KOPT-K1 (cell line): ENCODE data around the gene UNC5C.

Experiments used
- H3K27ac ChIP-seq: fragments of 200-600 bp; sonication (generic); 2 replicates; pipeline ENCODE4 v1.5.1; 2016; ENCODE audit warnings: antibody characterized with exemption, mild to moderate bottlenecking, low read depth, low read length; ENCODE audit not compliant: poor library complexity, severe bottlenecking
- H3K36me3 ChIP-seq: fragments of 200-600 bp; sonication (generic); 2 replicates; pipeline ENCODE4 v1.5.1; 2017; ENCODE audit warnings: antibody characterized with exemption, mild to moderate bottlenecking, low read length, moderate library complexity; ENCODE audit not compliant: insufficient read depth
- H3K9me3 ChIP-seq: fragments of 200-600 bp; sonication (generic); 2 replicates; pipeline ENCODE4 v1.5.1; 2017; ENCODE audit warnings: antibody characterized with exemption, low read length, mild to moderate bottlenecking; ENCODE audit not compliant: insufficient read depth, poor library complexity, severe bottlenecking

UNC5C gene

GRCh38 chr4:95256108-95256835 lies 292.5 kb downstream of the UNC5C start:
- Histone ChIP-seq H3K9me3 (no peaks in the 10 kb centered on the region), H3K27ac (no peak overlapping the region), H3K36me3 (no peaks in the 10 kb centered on the region)

- H3K36me3 ChIP-seq, result no peaks in the 10 kb centered on the region
- H3K9me3 ChIP-seq, result no peaks in the 10 kb centered on the region
- H3K27ac ChIP-seq, result no peak overlapping the region
Measured at GRCh38 chr4:95255396-95256107, 293.2 kb downstream of the UNC5C start.

GRCh38 chr4:95251568-95251967 lies 297.2 kb downstream of the UNC5C start:
- Histone ChIP-seq H3K36me3 (no peaks in the 10 kb centered on the region), H3K27ac (no peak overlapping the region), H3K9me3 (no peaks in the 10 kb centered on the region)

- Histone ChIP-seq H3K36me3 (no peaks in the 10 kb centered on the region), H3K27ac (no peak overlapping the region)
Measured at GRCh38 chr4:95250544-95251137, 298.1 kb downstream of the UNC5C start.

GRCh38 chr4:95249426-95250021 lies 299.2 kb downstream of the UNC5C start:
- Histone ChIP-seq H3K27ac (no peak overlapping the region), H3K36me3 (no peaks in the 10 kb centered on the region), H3K9me3 (no peaks in the 10 kb centered on the region)

More at GRCh38 chr4:95250544-95251137, 298.1 kb downstream of the UNC5C start:
- H3K9me3 ChIP-seq, result no peaks in the 10 kb centered on the region

- H3K27ac ChIP-seq, result no peak overlapping the region
- H3K36me3 ChIP-seq, result no peaks in the 10 kb centered on the region
Measured at GRCh38 chr4:95248720-95249425, 299.9 kb downstream of the UNC5C start.

GRCh38 chr4:95243892-95244291 lies 304.9 kb downstream of the UNC5C start:
- Histone ChIP-seq H3K9me3 (peaks cover 3% of the 10 kb centered on the region), H3K27ac (no peak overlapping the region), H3K36me3 (no peaks in the 10 kb centered on the region)

More at GRCh38 chr4:95248720-95249425, 299.9 kb downstream of the UNC5C start:
- no peaks in the 10 kb centered on the region for H3K9me3 ChIP-seq

GRCh38 chr4:95238554-95238953 lies 310.2 kb downstream of the UNC5C start:
- Histone ChIP-seq H3K36me3 (no peaks in the 10 kb centered on the region), H3K27ac (no peak overlapping the region), H3K9me3 (peaks cover 5% of the 10 kb centered on the region)

- Histone ChIP-seq H3K9me3 (no peaks in the 10 kb centered on the region), H3K27ac (peak overlapping the region; percentile 25), H3K36me3 (no peaks in the 10 kb centered on the region)
Measured at GRCh38 chr4:95232358-95233156, 316.2 kb downstream of the UNC5C start.

- Histone ChIP-seq H3K9me3 (no peaks in the 10 kb centered on the region), H3K27ac (no peak overlapping the region), H3K36me3 (no peaks in the 10 kb centered on the region)
Measured at GRCh38 chr4:95231681-95232080, 317.1 kb downstream of the UNC5C start.

- Histone ChIP-seq H3K27ac (no peak overlapping the region), H3K36me3 (no peaks in the 10 kb centered on the region), H3K9me3 (no peaks in the 10 kb centered on the region)
Measured at GRCh38 chr4:95225849-95226248, 322.9 kb downstream of the UNC5C start.

- no peaks in the 10 kb centered on the region for H3K9me3 ChIP-seq
Measured at GRCh38 chr4:95224402-95224801, 324.4 kb downstream of the UNC5C start.

GRCh38 chr4:95220205-95221175 lies 328.3 kb downstream of the UNC5C start:
- no peaks in the 10 kb centered on the region for H3K9me3 ChIP-seq
- H3K27ac ChIP-seq, result no peak overlapping the region
- no peaks in the 10 kb centered on the region for H3K36me3 ChIP-seq

More at GRCh38 chr4:95224402-95224801, 324.4 kb downstream of the UNC5C start:
- Histone ChIP-seq H3K27ac (no peak overlapping the region), H3K36me3 (no peaks in the 10 kb centered on the region)
